DMS79 treated with DMSO at 0.1 percent for 48 hours (cell line): ENCODE data around the gene SNIP1.
"Not testable (repeated sequence)": the region's sequence is repeated elsewhere in the genome, so short reads cannot be mapped to it uniquely, and the experiment has no call there.

Experiments used
- DNase-seq: peaks from one replicate; lab custom pipeline; 2025; lab: John Stamatoyannopoulos, UW

The SNIP1 gene

GRCh38 chr1:37559957-37560379, 5.9 kb upstream of the SNIP1 start:
- DNase-seq: not testable (repeated sequence)

- no peak for DNase-seq
Measured at GRCh38 chr1:37559080-37559479, 5.0 kb upstream of the SNIP1 start.

DNA sequence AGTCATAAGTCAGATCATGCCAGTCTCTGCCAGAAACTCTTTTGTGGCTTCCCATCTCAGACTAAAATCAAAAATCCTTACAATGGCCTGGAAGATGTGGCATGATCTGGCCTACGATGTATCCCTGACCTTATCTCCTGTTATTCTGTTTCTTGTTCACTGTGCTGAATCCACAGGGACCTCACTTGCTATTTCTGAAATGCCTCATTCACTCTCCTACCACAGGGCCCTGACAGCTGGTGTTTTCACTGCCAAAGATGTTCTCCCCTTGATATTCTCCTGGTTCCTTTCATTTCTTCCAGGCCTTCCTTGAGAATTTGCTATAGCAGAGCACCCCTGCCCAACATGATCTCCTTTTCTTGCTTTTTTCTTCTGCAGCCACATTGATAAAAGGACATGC, 4.3 kb upstream of the SNIP1 start:
- no peak for DNase-seq

DNA sequence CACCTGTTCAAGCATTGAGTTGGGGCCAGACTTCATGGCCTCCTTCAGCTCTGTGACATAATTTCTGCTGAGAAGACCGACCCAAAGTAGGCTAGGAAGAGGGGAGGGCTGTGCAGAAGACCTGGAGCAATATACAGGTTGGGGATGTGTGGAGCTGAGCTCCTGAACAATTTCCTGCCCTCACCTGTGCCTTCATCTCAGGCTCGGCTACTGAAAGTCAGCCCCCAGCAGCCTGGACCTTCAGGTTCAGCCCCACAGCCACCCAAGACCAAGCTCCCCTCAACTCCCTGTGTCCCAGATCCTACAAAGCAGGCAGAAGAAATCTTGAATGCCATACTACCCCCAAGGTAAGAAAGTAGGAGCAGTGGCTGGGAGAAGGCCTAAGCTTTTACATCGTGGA, 3.3 kb upstream of the SNIP1 start:
- DNase-seq: no peak

- DNase-seq: peak; percentile 54
Measured at GRCh38 chr1:37556712-37557196, 2.7 kb upstream of the SNIP1 start, which contains the start of gene DNALI1. DNALI1 (plus strand) TSS chr1:37556940; CDS start chr1:37556995, 55 bp downstream.

DNA sequence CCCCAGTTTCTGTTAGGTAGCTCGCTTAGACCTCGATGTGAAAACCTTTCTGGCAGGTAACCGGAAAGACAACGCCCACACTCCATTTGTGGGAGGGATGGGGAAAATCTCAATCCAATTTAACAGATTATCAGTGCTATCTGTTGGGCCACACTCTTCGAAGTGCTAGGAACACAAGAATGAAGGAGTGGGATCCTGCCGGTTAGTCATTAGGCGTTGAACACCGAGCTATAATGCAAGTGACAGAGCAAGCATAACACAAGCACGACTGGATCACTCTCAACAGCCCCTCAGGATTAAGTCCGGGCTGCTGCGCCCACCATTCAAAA, 531 bp downstream of the SNIP1 start:
- no peak for DNase-seq

DNA sequence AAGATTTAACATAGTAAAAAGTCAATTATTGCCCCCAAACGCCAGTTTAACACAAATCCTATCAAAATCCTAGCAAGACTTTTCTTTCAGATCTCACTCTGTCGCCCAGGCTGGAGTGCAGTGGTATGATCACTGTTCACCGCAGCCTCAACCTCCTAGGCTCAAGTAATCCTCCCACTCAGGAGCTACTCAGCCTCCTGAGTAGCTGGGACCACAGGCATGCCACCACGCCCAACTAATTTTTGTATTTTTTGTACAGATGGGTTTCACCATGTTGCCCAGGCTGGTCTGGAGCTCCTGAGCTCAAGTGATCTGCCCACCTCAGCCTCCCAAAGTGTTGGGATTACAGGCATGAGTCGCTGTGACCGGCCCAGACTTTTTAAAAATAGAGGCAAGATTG, 4.8 kb downstream of the SNIP1 start:
- DNase-seq: no peak

DNA sequence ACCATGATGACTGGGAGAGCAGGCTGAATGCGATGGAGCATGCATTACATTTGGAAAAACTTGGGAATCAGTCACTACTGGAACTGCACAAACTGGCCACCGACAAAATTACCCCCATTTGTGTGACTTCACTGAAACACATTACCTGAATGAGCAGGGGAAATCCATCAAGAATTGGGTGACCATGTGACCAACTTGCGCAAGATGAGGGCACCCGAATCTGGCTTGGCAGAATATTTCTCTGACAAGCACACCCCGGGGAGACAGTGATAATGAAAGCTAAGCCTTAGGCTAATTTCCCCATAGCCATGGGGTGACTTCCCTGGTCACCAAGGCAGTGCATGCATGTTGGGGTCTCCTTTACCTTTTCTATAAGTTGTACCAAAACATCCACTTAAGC, 9.1 kb downstream of the SNIP1 start:
- no peak for DNase-seq

DNA sequence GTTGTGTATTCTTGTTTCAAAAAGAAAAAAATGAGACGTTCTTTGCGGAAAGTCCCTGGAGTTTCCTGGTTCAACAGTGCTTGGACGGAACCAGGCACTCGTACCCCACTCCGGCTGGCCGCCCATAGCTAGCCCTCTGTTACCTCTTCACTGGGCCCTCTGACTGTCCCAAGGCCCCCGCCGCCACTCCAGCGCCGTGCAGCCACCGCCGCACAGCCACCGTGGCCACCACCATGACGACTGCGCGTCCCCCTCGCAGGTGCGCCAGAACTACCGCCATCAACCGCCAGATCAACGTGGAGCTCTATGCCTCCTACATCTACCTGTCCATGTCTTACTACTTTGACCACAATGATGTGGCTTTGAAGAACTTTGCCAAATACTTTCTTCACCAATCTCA, 9.6 kb downstream of the SNIP1 start:
- no peak for DNase-seq

GRCh38 chr1:37540036-37540785, 13.9 kb downstream of the SNIP1 start:
- no peak for DNase-seq

- DNase-seq: not testable (repeated sequence)
Measured at GRCh38 chr1:37539154-37539553, 14.9 kb downstream of the SNIP1 start.

DNA sequence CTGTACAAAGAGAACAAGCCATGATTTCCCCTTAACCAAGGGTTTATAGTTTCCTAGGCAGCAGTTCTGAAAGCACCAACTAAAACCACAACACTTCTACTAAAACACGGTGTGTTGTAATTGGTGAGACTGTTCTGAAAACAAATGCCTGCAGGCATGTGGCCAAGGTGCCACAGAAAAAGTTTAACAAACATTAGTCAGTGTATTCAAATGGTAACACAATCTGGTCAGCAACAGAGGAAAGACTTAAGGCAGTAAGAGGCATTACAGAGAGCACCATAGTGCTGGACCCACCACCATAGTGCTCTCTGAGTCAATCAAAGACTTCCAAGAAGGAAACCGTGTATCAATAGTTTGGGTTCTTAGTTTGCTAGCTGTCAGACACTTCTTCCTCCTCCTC, 16.7 kb downstream of the SNIP1 start:
- DNase-seq: no peak

DNA sequence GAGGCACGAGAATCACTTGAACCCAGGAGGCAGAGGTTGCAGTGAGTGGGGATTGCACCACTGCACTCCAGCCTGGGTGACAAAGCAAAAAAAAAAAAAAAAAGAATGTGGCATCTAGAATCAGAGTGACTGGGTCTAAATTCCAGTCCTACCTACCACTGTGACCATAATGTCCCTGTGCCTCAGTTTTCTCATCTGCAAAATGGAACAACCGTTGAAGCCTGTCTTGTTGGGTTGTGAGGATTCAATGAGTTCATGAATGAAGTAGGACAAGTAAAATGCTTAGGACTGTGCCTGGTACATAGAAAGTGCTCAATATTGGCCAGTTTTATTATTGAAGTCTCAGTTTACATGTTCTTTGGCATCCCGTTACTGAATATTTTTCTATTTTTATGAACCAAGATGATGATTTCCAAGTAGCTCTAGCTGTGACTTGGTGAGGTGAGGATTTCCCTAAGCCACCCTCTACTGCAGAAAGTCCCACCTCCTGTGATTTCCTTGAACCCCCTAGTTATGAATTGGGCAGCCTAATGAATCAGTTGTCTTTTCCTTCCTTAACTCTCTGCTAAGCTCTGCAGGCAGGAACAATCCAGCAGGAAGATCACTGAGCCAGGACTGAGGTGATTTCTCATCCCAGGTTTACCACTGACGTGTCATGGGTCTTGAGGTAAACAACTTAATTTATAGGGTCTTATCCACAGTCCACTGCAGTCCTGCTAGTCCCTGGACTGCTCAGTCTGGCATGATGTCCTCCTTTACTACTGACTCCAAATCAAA, 20.6 kb downstream of the SNIP1 start:
- no peak for DNase-seq

DNA sequence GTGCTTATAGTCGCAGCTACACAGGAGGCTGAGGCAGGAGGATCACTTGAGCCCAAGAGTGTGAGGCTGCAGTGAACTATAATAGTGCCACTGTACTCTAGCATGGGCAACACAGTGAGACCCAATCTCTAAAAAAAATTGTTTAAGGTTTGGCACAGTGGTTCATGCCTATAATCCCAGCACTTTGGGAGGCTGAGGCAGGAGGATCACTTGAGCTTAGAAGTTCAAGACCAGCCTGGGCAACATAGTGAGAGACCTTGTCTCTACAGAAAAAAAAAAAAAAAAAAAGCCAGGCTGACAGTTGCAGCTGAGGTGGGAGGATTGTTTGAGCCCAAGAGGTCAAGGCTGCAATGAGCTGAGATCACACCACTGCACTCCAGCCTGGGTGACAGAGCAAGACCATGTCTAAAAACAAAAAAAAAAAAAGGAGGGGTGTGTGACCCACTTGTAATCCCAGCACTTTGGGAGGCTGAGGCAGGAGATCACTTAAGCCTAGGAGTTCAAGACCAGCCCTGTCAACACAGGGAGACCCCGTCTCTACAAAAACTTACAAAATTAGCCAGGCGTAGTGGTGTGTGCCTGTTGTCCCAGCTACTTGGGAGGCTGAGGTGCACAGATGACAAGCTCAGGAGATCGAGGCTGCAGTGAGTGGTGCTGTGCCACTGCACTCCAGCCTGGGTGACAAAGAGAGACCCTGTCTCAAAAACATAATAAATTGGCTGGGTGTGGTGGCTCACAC, 21.5 kb downstream of the SNIP1 start:
- DNase-seq: not testable (repeated sequence)

DNA sequence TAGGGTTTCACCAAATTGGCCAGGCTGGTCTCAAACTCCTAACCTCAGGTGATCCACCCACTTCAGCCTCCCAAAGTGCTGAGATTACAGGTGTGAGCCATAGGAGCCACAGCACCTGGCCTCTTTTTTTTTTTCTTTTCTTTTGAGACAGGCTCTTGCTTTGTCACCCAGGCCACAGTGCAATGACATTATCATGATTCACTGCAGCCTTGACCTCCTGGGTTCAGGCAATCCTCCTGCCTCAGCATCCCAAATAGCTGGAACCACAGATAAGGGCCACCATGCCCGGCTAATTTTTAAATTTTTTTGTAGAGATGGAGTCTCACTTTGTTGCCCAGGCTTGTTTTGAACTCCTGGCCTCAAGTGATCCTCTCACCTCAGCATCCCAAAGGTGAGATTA, 24.2 kb downstream of the SNIP1 start:
- not testable (repeated sequence) for DNase-seq

GRCh38 chr1:37519613-37520012, 34.5 kb downstream of the SNIP1 start:
- DNase-seq: no peak

- DNase-seq: not testable (repeated sequence)
Measured at GRCh38 chr1:37518929-37519328, 35.2 kb downstream of the SNIP1 start.

DNA sequence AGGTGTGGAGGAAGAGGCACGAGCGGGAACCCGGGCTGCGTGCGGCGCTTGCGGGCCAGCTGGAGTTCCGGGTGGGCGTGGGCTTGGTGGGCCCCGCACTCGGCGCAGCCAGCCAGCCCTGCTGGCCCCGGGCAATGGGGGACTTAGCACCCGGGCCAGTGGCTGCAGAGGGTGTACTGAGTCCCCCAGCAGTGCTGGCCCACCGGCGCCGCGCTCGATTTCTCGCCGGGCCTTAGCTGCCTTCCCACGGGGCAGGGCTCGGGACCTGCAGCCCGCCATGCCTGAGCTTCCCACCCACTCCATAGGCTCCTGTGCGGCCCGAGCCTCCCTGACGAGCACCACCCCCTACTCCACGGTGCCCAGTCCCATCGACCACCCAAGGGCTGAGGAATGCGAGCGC, 35.9 kb downstream of the SNIP1 start:
- DNase-seq: not testable (repeated sequence)

DNA sequence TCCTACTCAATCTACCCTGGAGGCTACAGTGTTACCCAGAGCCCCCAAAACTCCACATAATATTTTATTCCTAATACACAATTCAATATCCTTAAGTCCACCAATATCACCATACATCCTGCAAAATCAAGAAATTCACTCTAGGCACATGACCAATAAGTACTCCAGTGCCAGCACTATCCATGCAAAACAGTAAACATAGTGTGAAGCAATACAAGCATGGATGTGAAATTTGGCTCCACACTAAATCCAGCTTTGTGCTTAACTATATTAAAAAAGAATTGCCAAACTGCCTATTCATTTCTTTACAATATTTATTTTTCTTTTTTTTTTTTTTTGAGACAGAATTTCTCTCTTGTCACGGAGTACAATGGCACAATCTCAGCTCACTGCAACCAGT, 36.5 kb downstream of the SNIP1 start:
- DNase-seq: no peak

- peak; percentile 58 for DNase-seq
Measured at GRCh38 chr1:37515185-37516034, 38.7 kb downstream of the SNIP1 start.

DNA sequence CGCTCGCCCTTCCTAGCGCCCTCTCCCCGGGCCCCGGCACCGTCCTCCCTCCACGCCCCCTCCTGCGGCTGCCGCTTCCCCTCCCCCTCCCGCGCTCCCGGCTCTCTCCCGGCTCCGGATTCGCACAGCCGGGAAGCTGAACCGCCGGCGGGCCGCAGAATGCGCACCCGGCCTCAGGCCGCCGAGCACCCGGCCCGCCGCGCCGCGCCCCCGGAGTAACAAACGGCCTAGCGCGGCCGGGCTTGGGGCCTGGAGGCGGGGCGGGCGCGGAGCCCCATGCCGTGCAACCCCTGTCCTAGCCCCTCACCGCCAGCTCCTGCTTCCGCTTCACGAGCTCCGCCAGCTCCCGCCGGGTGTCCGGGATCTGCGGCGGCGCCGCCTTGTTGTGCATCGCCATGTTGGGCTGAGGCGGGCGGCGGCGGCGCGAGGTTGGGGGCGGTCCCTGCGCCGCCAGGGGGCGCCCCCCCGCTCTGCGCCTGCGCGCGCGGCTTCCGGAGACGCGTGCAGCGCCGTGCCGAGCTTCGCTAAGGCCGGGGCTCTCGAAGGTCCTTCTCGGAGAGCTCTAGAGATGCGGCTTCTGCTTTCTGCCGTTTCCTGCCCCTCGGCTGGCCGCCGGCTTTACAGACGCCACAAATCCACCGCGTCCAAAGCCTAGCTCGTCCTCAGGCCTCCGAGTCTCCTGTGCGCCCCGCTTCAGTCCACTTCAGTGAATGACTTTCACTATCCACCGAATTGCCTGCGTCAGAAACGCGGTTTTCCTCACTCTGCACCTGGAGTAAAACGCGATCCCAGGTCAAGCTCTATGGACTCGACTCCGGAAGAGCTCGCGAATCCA, 39.5 kb downstream of the SNIP1 start, which contains the start of gene MEAF6:
TSS of gene MEAF6 (minus strand) at position 417 of the 835 bp plus-strand sequence. CDS start at position 397, 20 bp downstream.
- peak; percentile 93 for DNase-seq
